Rectal smooth muscle tissue (tissue), 1 donor: ENCODE results near the gene AAMDC.
"Not testable (repeated sequence)": the region's sequence is repeated elsewhere in the genome, so short reads cannot be mapped to it uniquely, and the experiment has no call there.

Experiments used
- H3K27ac ChIP-seq: one replicate; pipeline ENCODE4 v1.7.0; 2013; ENCODE audit warnings: low read depth, low read length, inconsistent platforms
- H3K27me3 ChIP-seq: one replicate; pipeline ENCODE4 v1.7.0; 2013; ENCODE audit warnings: low read length; ENCODE audit not compliant: control insufficient read depth, insufficient read depth
- H3K36me3 ChIP-seq: one replicate; pipeline ENCODE4 v1.7.0; 2013; ENCODE audit warnings: low read length; ENCODE audit not compliant: control insufficient read depth, insufficient read depth
- H3K4me1 ChIP-seq: one replicate; pipeline ENCODE4 v1.7.0; 2013; ENCODE audit warnings: low read length; ENCODE audit not compliant: control insufficient read depth, insufficient read depth
- H3K4me3 ChIP-seq: one replicate; pipeline ENCODE4 v1.7.0; 2013; ENCODE audit warnings: low read length
- H3K9ac ChIP-seq: one replicate; pipeline ENCODE4 v1.7.0; 2013; ENCODE audit warnings: low read length

The AAMDC gene

DNA sequence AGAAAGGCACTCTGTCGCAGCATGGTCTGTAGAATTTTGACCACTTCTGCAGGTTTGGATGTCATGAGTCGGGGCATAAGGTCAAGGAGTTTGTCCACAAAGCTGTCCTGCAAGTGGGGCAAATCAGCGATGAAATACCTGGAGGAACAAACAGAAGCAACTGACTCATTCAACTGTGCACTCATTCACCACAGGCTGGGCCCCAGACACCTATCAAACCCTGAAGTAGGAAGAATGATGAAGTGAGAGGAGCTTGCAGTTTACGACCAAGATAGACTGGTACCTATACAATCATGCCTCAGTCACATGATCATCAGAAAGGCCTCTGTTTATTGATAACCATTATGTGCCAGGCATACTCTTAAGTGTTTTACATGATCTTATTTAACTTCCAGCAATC is 70.8 kb downstream of the AAMDC start:
- H3K27me3 ChIP-seq, H3K36me3 ChIP-seq, H3K27ac ChIP-seq, H3K9ac ChIP-seq, H3K4me1 ChIP-seq, H3K4me3 ChIP-seq: not testable (repeated sequence)

DNA sequence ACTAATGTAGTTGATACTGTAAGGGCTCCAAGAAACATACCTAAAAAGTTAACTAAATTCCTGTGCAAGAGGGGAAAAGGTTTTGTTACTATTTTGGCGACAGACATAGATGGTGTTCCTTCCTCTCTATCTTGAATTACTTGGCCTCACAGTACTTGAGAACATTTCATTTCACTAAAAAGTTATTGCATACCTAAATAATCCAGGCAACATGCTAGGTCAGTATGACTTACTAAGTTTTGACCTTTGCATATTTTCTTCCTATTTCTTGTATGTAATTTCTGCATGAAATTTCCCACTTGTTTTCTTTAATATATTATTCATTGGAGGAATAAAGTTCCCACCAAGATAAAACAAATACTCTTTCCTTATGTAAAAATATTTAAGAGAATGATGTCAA is 74.0 kb downstream of the AAMDC start:
- H3K9ac ChIP-seq, H3K36me3 ChIP-seq, H3K27ac ChIP-seq, H3K27me3 ChIP-seq, H3K4me3 ChIP-seq, H3K4me1 ChIP-seq: not testable (repeated sequence)

DNA sequence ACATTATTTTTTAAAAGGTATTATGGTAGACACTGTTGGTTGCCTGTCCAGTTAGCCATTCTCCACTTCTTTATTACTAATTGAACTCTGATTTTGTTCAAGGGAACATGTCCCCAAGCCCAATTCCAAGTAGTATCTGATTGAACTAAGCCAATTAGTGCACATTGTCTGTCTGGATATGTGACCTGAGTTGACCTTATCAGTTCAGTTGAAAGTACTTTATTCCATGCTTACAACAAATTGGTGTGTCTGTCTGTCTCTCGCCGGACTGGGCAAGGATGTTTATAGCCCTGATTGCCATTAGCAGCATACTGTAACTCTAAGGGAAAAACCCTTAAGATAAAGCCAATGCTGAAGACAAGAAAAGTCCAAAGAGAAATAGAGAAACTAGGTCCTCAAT is 87.9 kb downstream of the AAMDC start:
- Histone ChIP-seq H3K4me1 (peaks cover under 1% of the 10 kb centered on the region), H3K9ac (no peak overlapping the region), H3K4me3 (no peak overlapping the region), H3K27me3 (no peaks in the 10 kb centered on the region), H3K36me3 (no peaks in the 10 kb centered on the region), H3K27ac (no peak overlapping the region)

DNA sequence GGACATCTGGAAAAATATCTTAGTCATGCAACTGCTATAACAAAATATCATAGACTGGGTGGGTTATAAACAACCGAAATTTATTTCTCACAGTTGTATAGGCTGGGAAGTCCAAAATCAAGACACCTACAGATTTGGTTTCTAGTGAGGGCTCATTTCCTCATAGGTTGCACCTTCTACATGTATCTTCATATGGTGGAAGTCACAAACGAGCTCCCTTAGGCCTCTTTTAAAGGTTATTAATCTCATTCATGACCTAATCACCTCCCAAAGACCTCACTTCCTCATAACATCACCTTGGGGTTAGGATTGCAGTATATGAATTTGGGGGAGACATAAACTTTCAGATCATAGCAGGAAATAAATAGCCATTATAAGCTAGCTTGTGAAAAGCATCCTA is 88.3 kb downstream of the AAMDC start:
- no peak overlapping the region for H3K9ac ChIP-seq
- H3K4me3 ChIP-seq, result no peak overlapping the region
- peaks cover 3% of the 10 kb centered on the region for H3K4me1 ChIP-seq
- no peaks in the 10 kb centered on the region for H3K36me3 ChIP-seq
- H3K27me3 ChIP-seq, result no peaks in the 10 kb centered on the region
- H3K27ac ChIP-seq, result no peak overlapping the region

DNA sequence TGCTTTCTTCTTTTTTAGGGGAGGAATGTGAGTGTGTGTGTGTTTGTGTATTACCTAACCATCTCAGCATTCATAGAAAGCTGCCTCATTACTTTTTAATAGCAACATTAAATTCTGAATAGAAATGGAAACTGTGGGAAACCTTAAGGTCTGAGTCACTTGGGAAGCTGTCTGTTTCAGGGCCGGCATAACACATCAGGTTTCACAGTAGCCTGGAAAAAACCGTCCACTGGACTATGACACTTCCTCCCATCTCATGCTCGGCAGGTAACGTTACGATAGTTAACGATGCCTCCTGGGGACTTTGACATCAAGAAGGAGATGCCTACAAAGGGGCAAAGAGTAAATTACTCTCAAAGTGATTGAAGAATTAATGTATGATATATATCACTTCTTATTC is 89.9 kb downstream of the AAMDC start:
- not testable (repeated sequence) for H3K4me1 ChIP-seq, H3K36me3 ChIP-seq, H3K27me3 ChIP-seq, H3K4me3 ChIP-seq, H3K27ac ChIP-seq, H3K9ac ChIP-seq

DNA sequence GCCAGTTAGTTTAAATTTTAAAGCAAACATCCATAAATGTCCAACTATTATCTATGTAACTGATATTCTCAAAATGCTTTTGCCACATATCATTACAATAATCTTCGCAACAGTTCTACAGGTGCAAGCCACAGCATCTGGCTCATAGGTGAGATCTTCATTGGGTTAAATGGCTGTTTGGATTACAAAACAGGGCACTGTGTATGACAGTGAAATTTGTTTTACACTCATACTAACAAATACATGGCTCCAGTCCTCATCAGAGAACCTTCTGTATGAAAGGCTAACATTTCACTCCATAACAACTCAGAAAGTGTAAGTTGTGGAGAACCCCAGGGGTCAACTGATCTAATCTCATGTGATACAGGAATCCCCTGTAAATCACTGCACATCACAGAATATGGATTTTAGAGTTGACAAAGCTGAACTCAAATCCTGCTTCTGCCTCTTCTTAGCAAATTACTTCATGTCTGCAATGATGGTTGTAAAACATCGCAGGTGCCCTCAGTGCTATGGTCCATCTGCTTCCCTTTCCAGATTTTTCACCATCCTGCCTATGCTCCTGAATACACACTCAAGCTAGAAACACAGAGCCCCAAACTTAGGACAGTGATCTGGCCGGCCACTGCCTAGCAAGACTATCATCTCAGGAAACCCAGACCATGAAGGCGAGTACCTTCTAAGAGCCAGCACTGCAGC is 92.8 kb downstream of the AAMDC start:
- H3K27me3 ChIP-seq, H3K4me1 ChIP-seq, H3K36me3 ChIP-seq, H3K4me3 ChIP-seq, H3K9ac ChIP-seq, H3K27ac ChIP-seq: not testable (repeated sequence)

DNA sequence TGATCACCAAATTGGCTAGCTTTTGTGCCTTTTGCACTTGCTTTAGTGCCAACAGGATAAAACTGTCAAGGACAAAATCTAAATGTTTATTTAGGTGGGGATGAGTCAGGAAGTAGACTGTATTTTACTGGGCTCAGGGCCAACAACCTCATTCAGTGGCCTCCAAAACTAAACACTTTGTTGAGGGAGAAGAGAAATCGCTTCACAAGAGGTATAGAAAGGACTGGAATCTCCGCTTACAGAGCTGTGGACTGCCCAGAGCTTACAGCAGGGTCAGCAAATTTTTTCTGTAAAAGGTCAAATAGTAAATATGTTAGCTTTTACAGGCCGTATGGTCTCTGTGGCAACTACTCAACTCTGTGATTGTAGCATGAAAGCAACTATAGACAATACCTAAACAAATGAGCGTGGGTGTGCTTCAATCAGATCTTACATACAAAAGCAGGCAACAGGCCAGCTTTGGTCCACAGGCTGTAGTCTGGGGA is 93.4 kb downstream of the AAMDC start:
- not testable (repeated sequence) for H3K27me3 ChIP-seq, H3K27ac ChIP-seq, H3K4me3 ChIP-seq, H3K4me1 ChIP-seq, H3K36me3 ChIP-seq, H3K9ac ChIP-seq

DNA sequence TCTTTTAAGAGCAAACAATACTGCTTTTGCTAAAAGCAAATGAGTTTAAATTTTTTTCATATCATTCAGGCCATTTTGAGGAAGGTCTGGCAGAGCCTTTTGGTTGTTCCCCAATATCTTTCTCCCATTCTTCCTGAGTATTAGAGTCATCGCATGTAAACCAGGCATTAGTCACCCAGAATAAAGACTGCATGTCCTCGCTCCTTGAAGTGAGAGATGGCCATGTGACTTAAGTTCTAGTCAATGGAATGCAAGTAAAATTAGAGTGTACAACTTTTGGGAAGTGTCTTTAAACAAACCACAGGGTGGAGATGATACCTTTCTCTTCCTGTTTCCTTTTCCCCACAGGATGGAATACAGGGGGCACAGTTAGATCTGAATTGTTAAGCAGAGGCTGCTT is 96.8 kb downstream of the AAMDC start:
- not testable (repeated sequence) for H3K27me3 ChIP-seq, H3K4me1 ChIP-seq, H3K27ac ChIP-seq, H3K4me3 ChIP-seq, H3K9ac ChIP-seq, H3K36me3 ChIP-seq
